GM08714 (cell line): ENCODE data around the gene ATAD1.
"Not testable (repeated sequence)": the region's sequence is repeated elsewhere in the genome, so short reads cannot be mapped to it uniquely, and the experiment has no call there.

ENCODE experiments used
- H3K4me3 ChIP-seq: fragments of 200-500 bp; sonication (Bioruptor generic); 2 replicates; pipeline ENCODE4 v1.5.1; 2014; ENCODE audit warnings: mild to moderate bottlenecking, low read length, inconsistent platforms
- ZNF274 ChIP-seq: IDR thresholded peaks from 2 replicates; pipeline ENCODE4 v1.6.1; 2012; ENCODE audit warnings: mild to moderate bottlenecking, low read depth, low read length

ATAD1 gene

DNA sequence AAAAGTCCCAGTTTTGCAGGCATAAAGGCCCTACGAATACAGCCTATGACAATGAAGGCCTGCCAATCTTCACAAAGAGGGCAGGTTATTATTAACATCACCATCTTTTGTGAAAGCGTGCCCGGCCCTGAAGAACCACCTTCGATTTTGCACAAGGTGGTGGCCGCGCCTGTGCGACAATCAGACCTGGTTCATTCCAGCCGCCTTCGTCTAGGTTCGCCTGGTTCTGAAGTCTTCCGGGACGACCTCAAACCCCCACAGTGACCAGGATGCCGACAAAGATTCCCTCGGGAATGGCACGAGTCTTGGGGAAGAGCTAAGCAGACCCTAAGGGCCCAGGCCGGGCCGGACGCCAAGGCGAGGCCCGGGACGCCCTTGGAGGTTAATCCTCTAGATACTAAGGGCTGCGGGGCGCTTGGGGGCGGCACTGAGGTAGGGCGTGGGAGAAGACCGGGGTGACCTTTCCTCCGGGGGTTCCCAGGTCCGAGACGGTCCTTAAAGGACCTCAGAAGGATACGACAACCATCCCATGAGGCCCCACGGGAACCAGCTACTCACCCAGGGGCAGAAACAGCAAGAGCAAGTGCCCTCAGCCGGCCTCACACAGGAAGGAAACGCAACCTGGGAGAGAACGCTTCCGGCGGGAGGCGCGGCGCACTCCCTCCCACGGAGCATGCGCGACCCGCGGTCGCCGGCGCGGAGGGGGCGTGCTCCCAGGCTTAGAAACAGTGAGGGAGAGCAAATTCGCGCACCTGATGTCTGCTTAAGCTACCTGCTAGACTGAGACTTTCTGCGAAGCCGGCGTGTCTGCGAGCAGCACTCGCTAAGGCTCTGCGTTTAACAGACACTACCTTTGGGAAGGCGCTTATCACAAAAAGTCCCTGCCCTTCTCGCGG lies at the start of gene ATAD1:
ATAD1 (minus strand) TSS at position 618 of the 896 bp plus-strand sequence. CDS start 3,627 bp downstream, outside the sequence.
- H3K4me3 ChIP-seq = peak within 1 kb of the TSS; percentile 94
- no peak for TF ChIP-seq ZNF274

- H3K4me3 ChIP-seq = peak overlapping the region; percentile 90; the same call in 1 of the 2 replicates
- TF ChIP-seq ZNF274 = no peak
Measured at GRCh38 chr10:87867453-87867852, 49.4 kb upstream of the ATAD1 start.

DNA sequence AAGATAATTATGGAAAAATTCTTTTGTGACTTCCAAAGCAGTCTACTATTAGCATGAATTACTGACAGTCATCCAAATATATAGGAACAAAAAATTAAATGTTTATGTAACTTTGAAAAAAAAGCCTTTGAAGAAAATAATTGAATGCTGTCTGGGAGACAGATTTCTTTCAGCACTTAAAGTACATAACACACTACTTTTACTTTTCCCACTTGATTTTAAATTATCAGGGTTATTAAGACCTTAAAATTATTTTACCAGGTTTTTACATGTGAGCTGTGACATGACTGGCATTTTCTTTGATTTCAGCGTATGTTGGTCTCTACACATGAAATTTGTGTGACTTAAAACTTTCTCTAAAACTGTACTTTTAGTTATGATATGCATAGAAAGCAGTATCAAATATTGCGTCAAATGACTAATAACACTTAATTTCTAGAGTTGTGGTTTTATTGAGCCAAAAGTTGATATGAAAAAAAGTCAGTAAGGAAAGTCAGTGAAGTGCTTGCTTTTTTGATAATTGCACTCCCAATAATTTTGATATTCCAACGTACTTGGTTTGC lies 48.5 kb upstream of the ATAD1 start:
- peak overlapping the region; percentile 90; the same call in 1 of the 2 replicates for H3K4me3 ChIP-seq
- no peak for TF ChIP-seq ZNF274

- H3K4me3 ChIP-seq = peak overlapping the region; percentile 90; the same call in 1 of the 2 replicates
- TF ChIP-seq ZNF274 = no peak
Measured at GRCh38 chr10:87865241-87865881, 47.3 kb upstream of the ATAD1 start.

DNA sequence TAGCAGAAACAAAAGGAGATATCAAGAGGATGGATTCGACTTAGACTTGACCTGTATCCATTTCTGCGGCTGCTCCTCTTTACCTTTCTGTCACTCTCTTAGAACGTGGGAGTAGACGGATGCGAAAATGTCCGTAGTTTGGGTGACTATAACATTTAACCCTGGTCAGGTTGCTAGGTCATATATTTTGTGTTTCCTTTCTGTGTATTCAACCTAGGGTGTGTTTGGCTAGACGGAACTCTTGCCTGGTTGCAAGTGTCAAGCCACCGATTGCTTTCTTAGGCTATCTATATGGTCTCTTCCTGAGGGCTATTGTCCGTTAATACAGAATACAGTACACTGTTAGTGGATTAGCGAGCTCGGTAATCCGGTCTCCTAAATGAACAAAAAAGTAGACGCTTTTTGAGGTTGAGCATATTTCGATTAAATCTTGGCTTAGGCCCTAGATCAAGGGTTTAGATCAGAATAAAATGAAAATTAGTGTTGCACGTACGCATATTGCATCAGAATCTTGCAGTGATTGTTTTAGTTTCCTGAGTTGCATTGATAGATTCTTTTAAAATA lies 46.6 kb upstream of the ATAD1 start:
- no peak for TF ChIP-seq ZNF274
- peak overlapping the region; percentile 90 for H3K4me3 ChIP-seq

- peak overlapping the region; percentile 90 for H3K4me3 ChIP-seq
Measured at GRCh38 chr10:87863951-87864495, 46.0 kb upstream of the ATAD1 start.

- H3K4me3 ChIP-seq = peak within 1 kb of the TSS; percentile 90
- TF ChIP-seq ZNF274 = no peak
Measured at GRCh38 chr10:87863053-87863943, 45.3 kb upstream of the ATAD1 start, which contains the start of the genes KLLN and PTEN. TSS of gene KLLN (minus strand) at chr10:87863533. CDS start at chr10:87862487, 1,046 bp downstream. TSS of gene PTEN (plus strand) at chr10:87863625. CDS start at chr10:87864470, 845 bp downstream.

DNA sequence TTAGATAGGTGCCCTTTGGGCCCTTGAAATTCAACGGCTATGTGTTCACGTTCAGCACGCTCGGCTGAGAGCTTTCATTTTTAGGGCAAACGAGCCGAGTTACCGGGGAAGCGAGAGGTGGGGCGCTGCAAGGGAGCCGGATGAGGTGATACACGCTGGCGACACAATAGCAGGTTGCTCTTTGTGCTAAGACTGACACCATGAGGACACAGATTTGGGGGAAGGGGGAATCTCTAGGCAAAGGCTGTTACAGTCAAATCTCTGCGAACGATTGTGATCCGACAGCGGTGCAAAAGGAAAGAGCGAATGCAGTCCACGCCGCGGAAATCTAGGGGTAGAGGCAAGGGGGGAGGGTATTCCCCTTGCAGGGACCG lies 44.6 kb upstream of the ATAD1 start:
- peak overlapping the region; percentile 90 for H3K4me3 ChIP-seq
- TF ChIP-seq ZNF274 = no peak

DNA sequence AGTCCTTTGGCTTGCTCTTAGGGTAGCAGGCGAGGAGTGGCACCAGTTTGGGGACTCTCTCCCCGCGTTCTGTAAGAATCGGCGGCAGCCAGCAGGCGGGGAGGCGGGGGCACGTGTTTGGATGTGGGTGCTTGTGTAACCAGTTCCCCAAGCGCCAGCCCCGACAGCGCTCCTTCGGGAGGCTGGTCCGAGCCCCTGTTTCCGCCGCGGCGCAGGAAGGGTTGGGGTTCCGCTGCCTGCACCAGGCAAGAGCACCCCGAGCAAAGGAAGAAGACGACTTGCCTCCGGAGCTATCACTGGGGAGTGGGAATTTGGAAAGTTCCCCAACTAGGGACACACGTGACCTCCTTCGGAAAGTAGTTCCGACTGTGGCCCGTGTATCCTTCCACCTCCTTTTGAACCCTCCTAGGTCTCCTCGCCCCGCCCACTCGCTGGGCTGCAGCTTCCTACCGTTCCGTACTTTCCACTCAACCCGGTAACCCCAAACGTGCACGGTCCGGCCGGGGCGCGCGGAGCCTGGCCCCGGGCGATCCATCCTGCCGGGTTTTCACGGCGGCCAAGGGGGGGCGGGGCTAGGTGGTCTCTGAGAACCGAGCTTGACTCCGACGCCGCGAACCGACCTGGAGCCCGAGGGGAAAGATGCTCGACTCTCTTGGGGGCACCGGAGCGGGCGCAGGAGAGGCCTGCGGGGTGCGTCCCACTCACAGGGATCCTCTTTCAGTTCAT lies 44.1 kb upstream of the ATAD1 start:
- no peak for TF ChIP-seq ZNF274
- peak overlapping the region; percentile 90 for H3K4me3 ChIP-seq

GRCh38 chr10:87861566-87861952 lies 43.5 kb upstream of the ATAD1 start:
- no peak for TF ChIP-seq ZNF274
- H3K4me3 ChIP-seq = peak overlapping the region; percentile 90; the same call in 1 of the 2 replicates

DNA sequence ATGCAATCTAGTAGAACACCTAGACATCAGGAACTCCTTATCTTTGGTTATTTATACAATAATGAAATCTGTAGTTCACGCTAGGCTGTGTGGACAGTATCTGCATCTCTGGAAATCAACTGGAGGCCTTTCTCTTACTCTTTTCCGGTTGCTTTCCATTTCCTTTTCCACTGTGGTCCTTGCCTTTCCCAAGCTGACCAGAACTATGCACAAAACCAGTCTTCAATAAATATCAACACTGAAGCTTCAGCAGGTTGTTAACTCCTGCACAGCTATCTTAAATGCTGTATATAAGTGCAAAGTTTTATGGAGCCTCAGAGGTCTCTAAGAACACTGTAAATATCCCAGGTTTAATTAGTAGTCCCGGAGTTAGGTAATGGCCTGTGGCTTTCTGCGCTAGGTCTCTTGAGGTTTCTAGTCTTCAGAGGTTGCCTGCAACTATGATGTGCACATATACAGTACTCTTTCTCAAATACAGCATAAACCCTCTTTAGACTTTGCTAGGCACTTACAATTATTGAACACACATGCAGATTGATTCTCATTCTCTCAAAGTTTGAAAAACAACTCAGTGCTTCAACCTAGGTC lies 42.9 kb upstream of the ATAD1 start:
- H3K4me3 ChIP-seq = peak overlapping the region; percentile 90
- TF ChIP-seq ZNF274 = no peak

DNA sequence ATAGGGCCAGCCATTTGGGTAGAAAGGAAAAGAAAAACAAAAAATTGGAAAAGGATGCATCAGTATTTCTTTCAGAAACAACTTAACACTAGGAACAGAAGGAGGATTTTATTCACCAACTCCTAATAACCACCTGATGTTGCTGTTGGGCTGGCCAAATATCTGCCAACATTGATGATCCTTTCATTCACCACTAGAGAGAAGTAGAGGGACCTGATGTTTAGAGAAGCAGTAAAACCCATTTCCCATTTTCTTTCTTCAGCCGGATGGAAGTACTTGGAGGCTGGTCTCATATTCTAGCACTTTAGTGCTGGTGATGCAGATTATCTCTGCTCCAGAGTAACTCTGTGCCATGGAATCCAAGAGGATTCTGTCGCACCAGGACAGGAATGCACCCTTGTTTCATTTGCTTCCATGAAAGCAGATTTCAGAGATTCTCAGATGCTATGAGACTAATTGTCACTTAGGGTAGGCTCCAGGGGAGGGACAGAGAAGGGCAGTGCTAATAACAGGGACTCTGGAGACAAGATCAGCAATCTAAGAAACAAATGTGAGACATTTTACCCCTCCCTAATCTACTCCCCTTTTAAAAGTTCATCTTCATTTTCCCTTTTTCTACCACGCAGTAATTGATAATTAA lies 42.2 kb upstream of the ATAD1 start:
- TF ChIP-seq ZNF274 = no peak
- peak overlapping the region; percentile 47; the same call in 1 of the 2 replicates for H3K4me3 ChIP-seq

- not testable (repeated sequence) for H3K4me3 ChIP-seq
Measured at GRCh38 chr10:87855665-87856064, 37.6 kb upstream of the ATAD1 start.

- not testable (repeated sequence) for H3K4me3 ChIP-seq
Measured at GRCh38 chr10:87855247-87855646, 37.2 kb upstream of the ATAD1 start.
